Glomerular visceral epithelial cell (primary cell): ENCODE results near the gene GJB2.
"Not testable (repeated sequence)": the region's sequence is repeated elsewhere in the genome, so short reads cannot be mapped to it uniquely, and the experiment has no call there.

Source experiments
- DNase-seq: peaks from one replicate; pipeline ENCODE4 v3.0.0-alpha.2; 2016; ENCODE audit errors: extremely low spot score

The GJB2 gene

DNA sequence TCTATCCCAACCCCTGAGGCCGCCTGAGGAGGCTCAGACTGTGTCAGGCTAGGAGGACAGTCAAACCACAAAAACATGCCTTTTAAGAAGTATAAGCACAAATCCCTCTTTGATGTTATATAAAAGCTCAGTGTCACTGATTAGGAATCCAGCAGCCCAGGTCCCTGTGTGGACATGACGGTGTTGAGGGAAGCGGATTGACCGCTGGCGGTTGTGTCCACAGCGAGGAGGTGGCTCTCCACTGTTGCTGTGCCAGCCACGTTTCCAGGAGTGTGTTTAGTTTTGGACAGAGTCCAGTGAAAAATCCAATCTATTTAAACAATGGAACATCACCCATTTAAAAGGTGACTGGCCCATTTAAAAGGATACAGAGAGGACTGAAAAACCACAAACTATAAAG, 24.3 kb downstream of the GJB2 start:
- DNase-seq, result no peak

DNA sequence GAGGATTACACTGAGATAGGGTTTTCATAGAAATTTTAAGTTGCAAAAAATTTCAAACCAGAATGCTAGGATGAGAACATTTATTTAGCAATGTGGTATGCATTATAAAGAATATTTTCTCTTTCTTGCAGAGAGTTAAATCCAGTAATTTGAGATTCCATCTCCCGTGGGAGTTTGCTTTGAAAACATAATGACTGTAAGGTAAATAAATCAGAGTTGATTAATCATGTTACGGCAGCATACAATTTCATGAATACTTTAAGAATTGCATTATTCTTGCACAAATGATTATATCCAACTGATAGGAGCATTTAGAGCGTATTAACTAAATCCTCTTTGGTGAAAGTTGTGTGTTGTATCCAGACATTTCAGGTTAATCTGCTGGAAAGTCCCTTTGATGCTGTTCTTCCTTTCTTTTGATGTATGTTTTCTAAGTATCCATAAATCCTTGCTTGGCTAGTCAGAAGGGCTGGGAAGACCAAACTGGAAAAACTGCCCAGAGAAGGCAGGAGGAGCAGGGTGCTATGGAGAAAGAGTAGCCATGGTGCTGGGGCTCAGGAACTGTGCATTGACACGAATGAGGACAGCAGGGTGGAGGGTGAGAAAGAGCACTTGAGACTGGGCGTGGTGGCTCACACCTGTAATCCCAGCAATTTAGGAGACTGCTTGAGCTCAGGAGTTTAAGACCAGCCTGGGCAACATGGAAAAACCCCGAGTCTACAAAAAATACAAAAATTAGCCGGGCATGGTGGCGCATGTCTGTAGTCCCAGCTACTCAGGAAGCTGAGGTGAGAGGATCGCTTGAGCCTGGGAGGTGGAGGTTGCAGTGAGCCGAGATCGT, 27.1 kb downstream of the GJB2 start:
- no peak for DNase-seq

DNA sequence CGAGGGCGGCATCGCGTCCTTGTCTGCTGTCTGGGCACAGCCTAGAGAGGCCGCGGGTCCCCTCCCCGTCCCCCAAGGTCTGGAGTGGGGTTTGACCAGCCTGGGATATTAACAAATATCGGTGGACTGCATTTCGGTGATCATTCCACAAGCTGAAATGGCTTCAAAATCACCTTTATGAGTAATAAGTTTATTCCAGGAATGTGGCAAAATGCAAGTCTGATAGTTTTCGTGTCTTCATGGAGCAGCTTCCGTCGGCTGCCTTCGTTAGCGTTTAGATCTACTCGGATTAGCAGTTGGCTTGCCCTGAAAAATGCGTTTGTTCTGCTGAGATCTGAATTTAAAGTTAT, 30.8 kb downstream of the GJB2 start:
- no peak for DNase-seq

DNA sequence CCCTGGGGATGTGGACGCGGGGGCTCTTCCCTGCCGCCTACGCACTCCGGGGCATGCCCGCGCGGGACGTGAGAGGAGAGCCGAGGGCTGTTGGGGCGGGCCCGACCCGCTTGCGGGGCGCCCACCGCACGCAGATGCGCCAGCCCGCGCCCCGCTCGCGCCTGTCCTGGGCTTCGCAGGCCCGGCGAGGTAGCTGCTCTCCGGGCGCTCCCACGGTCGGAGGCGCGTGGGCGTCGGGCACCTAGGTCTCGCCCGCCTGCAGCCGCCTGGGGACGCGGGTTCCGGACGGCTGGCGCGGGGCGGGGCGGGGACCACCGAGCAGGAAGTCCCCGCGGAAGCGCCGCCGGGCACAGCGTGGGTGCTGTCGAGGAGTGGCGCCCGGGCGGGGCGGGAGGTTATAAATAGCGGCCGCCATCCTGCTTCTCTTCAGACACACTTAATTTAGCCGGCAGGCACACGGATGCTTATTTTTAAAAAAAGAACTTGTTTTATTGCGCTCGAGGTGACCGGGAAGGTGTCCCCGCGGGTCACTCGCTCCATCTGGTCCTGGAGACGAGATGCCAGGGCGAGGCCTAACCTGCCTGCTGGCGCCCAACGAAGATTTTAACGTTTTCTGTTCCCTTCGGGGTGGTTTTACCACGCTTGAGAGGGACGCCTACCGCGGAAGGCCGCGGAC, 31.3 kb downstream of the GJB2 start:
- no peak for DNase-seq

DNA sequence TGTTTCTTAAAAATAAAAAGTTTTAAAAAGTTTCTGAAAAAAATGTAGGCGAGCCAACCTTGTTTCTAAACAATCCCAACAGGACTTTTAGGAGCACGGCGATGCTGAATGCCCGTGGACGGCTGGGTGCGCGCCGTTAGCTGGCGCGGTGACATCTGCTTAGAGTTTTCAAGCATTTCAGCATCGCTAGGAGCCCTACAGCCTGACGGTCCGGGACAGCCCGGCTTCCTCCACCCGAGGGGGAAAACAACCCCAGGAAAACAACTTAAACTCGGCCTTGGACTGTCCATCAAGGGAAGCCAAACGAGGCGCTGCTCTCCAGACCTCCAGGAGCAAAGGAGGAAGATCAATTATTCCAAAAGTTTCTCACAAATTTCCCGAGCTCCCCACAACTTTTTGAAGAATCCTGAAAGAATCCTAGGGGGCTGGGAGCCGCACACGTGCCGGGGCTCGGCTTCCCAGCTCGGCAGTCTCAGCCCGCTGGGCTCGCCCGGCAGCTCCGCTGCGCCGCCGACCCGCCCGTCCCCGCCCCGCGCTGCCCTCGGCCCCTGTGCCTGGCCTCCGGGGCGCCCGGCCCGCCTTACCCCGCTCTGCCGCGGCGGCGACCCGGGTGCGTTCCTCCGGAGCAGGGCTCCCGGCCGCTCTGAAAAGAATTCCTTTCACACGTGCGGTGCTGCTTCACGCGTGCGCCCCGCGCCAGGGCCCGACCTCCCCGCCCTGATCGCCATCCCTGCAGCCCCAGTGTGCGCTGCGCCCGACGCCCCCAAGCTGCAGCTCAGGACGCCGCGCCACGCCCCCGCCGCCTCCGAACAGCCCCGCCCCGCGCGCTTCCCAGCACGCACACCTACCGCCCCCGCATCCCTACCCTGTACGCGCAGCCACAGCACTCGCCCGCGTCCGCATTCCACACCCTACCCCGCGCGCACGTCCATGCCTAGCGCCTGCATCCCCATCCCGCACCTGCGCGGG, 32.1 kb downstream of the GJB2 start, which contains the start of gene GJA3:
Gene GJA3, minus strand, starts transcription at position 747 of the 969 bp plus-strand sequence. CDS start 17,764 bp downstream, outside the sequence.
- peak; percentile 30 for DNase-seq

DNA sequence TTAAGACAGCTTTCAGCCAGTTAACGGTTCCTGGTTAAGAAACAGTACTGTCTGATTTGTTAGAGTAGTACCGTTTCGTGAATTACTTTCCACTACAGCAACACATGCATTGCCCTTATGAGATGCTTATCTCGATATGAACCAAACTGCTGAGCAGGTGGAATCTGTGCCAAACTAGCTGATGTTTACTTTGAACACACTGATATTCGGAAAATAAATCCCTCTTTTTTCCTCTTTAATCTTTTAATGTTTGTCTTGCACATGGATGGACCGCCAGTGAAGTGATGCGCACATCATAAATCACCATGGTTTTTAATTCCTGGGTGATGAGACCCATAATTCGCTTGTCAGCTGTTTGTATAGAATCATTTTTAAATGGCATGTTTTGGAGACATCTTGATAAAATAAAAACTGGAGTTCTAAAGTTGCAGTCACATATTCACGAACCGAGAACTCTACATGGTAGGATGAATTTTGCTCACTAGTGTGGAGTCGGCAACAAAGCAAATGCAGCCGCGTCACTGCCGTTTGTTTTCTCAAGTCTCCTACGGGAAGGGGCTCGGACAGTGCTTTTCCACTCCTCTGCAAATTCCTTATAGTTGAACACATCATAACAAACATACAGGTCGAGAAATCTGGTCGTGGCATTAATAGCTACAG, 33.0 kb downstream of the GJB2 start:
- no peak for DNase-seq

DNA sequence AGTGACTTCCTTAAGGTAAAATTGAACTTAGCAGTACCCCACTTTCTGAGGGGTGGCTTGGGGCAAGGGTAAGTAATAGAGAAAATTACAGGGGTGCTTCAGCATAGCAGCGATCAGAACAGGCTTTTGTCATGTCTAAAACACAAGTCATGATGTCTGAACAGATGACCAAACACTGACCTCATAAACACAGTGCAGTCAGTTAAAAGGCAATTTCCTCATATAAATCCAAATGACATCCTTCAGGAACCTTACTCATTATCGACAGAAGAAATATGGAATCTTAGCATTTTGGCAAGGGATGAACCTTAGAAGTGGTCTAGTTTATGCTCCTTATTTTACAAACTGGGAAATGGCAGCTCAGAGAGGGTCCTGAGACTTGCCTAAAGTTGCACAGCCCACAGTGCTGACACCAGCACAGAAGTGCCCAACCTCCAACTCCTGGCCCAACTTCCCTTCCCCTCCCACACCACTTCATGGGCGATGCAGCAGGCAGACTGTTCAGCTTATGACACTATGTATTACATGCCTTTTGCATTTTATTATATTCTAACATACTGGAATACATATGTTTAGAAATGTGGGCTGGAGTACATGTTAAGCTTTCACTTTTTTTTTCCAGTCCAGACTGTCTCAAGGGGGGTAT, 35.5 kb downstream of the GJB2 start:
- DNase-seq, result no peak

DNA sequence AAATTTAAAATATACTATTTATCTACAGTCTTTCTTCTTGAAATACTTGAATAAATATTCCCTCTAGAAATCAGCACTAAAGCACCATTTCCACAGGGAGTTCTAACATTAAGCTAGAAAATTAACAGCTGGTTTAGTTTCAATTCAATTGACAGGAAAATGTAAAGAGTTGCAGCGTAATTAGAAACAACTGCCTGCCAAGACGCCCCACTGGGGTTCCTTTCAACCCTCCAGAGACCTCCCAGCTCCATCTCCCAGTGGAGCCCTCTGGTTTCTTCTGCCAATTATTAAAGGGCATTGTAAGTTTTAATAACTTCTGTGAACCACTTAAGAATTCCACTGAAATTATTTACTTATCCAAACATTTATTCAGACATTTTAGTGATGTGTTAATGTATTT, 36.0 kb downstream of the GJB2 start:
- no peak for DNase-seq

DNA sequence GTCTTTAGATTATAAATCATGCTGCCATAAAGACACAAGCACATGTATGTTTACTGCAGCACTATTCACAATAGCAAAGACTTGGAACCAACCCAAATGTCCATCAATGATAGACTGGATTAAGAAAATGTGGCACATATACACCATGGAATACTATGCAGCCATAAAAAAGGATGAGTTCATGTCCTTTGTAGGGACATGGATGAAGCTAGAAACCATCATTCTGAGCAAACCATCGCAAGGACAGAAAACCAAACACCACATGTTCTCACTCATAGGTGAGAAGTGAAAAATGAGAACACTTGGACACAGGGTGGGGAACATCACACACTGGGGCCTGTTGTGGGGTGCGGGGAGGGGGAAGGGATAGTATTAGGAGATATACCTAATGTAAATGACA, 39.4 kb downstream of the GJB2 start:
- not testable (repeated sequence) for DNase-seq

DNA sequence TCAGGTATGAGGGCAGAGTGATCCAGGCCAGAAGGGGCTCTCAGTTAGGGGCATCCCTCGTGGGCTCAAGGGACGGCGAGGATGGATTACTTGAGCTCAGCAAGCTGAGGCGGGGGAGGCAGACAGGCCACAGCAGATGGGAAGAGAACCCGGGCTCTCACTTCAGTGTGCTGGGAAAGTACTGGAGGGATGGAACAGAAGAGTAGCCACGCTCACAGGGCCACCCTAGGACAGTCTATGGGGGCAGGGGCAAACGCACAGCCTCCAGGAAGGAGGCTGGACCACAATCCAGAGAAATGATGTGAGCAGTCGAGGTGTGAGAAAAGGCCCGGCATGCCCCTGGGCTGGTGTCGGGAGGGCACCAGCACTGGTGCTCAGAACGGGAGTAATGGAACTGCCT, 41.1 kb downstream of the GJB2 start:
- no peak for DNase-seq

DNA sequence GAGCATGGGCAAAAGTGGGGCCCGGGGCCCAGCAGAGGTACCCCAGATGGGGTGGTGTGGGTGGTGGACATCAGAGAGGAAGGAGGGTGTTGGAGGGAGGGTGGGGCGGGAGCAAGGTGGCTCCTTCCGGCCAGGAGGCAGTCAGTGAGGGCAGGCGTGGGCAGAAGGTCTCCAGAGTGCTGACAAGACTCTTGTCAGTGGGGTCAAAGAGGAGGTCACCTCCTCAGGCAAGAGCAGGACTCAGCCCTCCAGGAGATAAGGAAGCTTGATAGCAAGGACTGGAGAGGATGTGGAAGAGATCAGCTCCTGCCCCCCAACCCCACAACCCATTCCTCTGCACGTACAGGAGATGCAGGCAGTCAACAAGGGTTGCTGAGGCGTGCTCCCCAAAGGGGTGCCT, 41.7 kb downstream of the GJB2 start:
- no peak for DNase-seq

DNA sequence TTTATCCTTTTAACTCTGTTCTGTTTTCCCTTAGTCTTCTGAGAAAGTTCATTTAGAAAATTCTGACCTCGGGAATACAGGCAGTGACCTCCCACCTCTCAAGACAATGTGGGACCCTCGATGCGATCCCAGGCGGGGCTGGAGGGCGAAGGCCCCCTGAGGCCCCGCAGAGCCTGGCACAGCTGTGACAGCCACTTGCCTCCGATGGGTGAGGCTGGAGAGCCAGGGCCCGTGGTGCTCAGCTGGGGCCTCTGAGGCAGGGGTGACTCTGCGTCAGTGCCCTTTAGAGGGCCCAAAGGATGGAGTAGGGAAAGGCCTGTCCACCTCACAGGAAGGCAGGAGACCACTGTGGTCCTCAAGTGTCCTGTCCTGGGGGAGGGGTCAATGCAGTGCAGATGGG, 42.2 kb downstream of the GJB2 start:
- DNase-seq, result no peak

DNA sequence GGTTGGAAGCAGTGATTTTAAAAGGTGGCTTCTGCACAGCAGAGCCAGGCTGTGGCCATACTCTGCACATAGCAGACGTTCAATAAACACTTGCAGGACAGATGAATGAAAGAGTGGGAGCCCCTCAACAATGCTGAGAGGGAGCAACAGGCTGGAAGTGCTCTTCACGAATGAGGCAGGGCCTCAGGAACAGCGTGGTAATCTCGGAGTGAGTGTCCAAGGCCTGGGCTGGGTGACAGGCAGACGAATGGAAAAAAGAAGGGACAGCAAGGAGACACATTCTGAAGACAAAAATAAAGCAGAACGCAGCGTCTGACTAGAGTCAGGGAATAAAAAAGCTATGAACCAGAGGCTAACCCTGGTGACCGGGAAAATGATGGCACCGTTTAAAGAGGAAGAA, 43.0 kb downstream of the GJB2 start:
- no peak for DNase-seq

DNA sequence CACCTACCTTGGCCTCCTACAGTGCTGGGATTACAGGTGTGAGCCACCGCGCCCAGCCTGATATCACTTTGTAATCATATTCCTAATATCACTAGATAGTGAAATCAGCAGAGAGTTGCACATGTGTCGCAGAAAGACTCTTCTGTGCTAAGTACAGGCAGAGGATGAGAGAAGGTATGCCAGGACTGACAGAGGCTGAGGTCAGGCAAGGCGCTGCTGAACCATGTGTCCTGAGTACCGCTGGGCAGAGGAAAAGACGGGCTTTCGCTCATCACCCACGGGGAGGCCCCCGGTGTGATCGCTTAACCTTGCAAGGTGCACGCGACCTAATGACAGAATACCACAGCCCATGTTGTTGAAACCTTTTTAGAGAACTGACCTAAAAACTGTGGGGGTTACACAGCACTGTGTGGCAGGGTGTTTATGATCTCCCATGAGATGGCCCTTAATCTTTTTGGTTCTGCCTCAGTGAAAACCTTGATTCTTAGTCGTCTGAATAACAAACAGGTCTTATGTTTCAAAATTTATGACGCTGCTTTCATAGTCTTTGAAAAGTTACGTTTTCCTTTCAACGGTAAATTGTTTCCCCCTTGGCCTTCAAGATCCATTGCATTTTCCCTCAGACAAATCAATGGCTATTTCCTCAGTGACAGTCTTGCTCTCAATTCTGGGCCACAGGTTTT, 44.1 kb downstream of the GJB2 start:
- DNase-seq, result no peak

DNA sequence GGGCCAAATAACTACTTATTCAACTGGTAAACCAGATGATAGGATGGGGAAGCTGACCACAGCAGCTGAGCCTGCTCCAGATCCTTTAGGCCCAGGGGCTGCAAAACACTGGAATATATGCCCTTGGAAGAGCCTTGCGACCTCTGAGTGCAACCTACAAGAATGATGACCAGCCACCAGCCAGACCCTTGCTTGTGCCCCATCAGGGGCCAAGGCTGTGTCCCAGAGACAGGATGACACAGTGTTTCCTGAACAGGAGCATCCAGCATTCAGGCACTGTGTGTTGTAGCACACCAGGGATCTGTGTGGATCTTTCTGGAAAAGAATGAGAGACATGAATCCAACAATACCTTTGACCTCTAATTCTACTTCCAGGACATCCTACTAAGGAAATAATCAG, 46.4 kb downstream of the GJB2 start:
- no peak for DNase-seq

DNA sequence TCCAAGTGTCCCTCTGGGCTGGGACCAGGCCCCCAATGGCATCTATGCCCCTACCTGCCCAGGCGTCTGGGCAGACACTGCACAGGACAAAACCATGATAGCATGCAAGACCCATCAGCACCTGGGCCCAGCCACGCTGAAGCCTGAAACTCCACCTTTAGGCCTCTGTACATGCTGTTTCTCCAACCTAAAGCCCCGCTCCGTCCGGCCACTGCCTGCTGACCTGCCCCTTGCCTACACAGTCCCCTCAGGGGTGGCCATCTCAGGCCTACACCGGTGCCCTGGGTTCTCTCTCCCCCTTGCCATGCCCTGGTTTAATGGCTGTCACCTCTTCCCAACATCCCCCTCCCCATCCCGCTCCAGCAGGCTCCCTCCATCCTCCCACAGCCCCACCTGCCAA, 47.2 kb downstream of the GJB2 start:
- no peak for DNase-seq

DNA sequence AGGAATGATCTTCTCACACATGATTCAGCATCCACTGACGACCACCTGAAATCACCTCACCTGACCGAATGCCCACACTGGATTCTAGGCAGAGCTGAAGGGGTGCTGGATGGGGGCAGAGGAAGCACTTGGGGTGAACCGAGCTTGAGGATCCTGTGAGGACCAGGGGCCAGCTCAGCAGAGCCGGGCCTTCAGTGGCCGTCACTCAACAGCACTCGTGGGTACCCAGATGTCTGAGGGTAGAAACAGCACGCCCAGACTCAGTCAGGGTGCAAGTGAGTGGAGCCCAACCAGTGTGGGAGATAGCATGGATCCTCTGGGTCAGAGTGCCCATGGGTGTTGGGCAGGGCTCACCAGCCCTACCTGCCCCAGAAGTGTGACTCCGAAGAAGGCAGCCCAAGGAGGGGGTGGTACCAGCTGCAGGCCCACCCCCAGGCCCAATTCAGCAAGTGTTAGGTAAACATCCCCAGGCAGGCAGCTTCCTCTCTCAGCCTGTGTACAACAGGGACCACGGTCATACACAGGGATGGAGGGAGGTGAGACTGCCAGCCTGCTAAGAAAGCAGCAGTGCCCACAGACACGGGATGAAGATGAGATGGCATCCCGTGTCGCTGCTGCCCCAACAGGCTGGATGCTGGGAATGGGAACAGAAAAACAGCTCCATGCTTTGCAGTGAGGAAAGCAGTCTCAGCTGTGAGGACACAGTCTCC, 48.4 kb downstream of the GJB2 start:
- DNase-seq, result no peak

DNA sequence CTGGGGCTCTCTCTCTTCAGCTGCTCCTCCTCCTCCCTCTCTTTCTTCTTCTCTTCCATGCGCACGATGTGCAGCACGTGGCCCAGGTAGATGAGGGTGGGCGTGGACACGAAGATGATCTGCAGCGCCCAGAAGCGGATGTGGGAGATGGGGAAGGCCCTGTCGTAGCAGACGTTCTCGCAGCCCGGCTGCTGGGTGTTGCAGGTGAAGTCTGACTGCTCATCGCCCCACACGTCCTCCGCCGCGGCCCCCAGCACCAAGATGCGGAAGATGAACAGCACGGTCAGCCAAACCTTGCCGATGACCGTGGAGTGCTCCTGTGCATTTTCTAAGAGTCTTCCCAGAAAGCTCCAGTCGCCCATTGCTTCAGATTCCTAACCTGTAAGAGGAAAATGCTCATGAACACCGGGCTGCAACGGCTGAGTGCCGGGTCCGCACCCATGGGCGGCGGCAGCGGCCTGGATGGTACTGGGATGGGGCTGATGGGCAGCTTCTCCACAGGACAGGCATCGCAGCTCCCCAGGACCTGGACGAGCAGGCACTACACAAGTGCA, 49.7 kb downstream of the GJB2 start:
- DNase-seq, result no peak

DNA sequence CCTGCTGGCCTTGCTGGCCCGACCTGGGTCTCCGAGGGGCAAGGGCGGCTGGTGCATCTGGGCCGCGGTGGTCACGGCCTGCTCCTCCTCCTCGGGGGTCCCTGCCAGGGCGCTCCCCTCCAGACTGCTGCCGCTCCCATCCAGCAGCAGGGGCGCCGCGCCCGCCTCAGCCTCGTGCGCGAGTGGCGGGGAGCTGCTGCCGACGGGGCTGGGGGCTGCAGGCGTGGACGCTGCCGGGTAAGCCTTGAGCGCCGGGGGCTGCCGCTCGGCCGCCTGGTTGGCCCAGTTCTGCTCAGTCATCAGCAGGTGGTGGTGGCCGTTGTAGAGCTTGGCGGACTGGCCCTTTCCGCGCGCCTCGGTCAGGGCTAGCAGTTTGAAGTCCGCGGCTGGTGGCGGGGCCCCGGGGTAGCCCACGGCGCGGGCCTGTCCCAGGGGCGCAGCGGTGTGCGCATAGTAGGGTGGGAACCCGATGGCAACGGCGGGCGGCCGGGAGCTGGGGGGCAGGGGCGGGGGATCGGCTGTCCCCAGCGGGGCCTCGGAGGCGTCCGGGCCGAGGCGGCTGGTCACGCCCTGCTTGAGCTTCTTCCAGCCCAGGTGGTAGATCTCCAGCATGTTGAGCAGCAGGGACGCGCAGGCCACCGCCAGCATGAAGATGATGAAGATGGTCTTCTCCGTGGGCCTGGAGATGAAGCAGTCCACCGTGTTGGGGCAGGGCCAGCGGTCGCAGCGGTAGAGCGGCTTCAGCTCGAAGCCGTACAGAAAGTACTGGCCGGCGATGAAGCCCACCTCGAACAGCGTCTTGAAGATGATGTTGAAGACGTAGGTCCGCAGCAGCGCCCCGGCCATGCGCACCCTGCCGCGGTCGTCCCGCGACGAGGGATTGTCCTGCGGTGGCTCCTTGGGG, 50.5 kb downstream of the GJB2 start:
- DNase-seq, result no peak
